ENCODE measurements around the gene IL26. TPM values are rescaled to one million over a fixed set of nuclear protein-coding genes. Genes with fewer than 3 reads are reported as not detected.

The IL26 gene, protein sequence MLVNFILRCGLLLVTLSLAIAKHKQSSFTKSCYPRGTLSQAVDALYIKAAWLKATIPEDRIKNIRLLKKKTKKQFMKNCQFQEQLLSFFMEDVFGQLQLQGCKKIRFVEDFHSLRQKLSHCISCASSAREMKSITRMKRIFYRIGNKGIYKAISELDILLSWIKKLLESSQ
- not detected in 5 replicates for total RNA-seq (2022; extraction: Qiagen RNA extraction)

DNA sequence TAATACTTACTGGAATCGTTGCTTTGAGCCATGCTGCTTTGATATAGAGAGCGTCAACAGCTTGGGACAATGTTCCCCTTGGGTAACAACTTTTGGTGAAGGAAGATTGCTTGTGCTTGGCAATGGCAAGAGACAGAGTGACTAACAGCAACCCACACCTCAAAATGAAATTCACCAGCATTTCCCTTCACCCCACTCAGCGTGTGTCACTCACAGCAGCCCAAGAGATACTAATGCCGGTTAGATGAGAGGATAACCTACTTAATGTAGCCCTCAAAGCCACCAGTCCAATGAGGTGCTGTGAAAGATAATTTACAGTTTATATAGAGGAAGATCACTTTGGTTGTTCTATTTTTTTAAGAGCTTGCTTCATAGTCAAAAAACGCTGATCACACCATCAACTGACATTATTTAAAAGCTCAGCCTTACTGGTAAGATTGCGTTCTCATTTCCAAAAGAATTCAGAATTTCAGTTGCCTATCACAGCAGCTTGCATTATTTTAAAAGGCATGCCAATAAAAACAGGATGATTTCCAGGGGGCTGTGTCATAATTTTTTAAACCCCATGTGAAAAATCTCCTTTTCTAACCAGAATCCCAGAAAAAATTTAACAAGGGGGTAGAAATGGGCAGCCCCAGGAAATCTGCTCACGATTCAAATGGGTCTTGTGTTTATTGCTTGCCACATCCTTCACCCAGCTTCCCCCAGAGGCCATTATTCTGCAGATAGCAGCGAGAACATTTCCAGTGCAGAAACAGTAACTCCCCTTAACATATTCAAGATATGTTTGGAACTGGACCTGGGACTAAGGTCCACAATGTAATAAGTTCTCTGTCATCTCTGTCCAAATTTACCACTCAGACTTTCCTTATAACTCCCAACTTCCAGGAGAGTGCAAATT, at the start of gene IL26:
TSS of gene IL26 (minus strand) at position 235 of the 901 bp plus-strand sequence. CDS start at position 181, 54 bp downstream.

DNA sequence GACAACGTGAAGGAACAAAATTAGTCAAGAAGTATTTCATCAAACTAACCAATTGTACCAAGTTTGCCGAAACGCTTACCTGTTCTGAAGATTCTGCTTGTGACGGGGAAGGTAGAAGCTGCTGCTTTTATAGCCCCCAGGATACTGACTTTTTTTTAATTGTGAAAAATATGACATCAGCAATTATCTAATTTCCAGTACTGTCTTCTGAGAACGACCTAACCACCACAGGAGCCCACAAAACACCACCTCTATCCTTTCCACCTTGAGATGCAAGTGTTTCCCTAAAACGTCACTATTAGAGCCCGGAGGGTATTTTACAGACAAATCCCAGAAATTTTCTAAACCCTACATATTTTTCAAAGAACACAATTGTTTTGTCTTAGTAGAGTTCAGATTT, 27.9 kb upstream of the IL26 start, which contains the start of gene IL22:
TSS of gene IL22 (minus strand) at position 101 of the 400 bp plus-strand sequence. CDS start 156 bp downstream, outside the sequence.

GRCh38 chr12:68159681-68160304, 65.8 kb downstream of the IL26 start, which contains the start of gene IFNG:
Gene IFNG (minus strand): TSS chr12:68159740. CDS start chr12:68159615, 125 bp downstream.

Other genes with a start within 250 kb of the IL26 start
- gene IFNG-AS1, start 236.4 kb downstream of the IL26 start, total RNA-seq (2022; extraction: Qiagen RNA extraction), result not detected in 5 replicates
- not detected in 5 replicates for gene IFNG, start 66.1 kb downstream of the IL26 start, total RNA-seq (2022; extraction: Qiagen RNA extraction)
- gene IL22, start 27.8 kb upstream of the IL26 start, total RNA-seq (2022; extraction: Qiagen RNA extraction), result not detected in 5 replicates
- 5.0 to 6.7 TPM (median 6.1 TPM) in 5 replicates for gene MDM1, start 106.6 kb upstream of the IL26 start, total RNA-seq (2022; extraction: Qiagen RNA extraction)

All from A549 treated with dexamethasone at 1 μM for 4 hours (cell line).